GM21360 (cell line): ENCODE results near the gene LOXHD1.

Experiments
- ATAC-seq: cut with Tn5 transposase; IDR thresholded peaks from one replicate; pipeline ENCODE4 v1.9.1; 2021; ENCODE audit warnings: mild to moderate bottlenecking, moderate library complexity; ENCODE audit not compliant: unreplicated experiment

The LOXHD1 gene

DNA sequence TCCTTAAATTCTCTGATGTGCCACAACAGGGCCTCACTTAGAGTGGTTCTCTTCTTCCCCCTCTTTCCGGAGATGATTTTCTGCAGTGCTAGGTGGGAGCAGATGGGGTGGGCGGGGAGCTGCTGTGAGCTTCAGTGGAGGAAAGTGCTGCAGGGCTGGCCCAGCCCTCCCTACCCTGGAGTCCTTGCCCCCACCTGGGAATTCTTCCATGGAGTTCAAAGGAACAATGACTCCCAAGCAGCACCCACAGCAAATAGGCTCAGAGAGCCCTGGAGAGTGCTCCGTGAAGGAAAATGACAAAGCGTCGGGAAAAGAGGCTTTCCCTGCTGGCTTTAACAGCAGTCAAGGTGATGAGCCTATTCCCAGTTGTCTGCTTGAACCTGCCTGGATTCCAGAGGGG, 28.8 kb downstream of the LOXHD1 start:
- no peak for ATAC-seq

DNA sequence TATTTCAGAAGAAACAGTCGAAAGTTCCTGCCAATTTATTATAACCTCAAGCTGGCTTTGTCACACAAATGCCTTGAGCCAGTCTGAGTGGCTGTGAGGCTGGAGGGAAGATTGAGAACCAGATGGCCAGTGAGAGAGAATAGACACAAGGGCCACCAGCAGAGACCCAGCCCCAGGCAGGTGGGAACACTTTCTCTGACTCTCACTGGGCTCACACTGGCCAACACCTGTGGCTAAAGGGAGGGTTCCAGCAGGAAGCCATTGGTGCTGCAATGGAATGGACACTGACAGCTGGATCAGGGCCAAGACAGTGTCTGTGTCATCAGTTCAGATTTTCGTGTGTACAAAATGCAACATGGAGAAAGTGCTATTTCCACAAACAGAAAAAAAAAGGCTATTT, 29.9 kb downstream of the LOXHD1 start:
- ATAC-seq = no peak

DNA sequence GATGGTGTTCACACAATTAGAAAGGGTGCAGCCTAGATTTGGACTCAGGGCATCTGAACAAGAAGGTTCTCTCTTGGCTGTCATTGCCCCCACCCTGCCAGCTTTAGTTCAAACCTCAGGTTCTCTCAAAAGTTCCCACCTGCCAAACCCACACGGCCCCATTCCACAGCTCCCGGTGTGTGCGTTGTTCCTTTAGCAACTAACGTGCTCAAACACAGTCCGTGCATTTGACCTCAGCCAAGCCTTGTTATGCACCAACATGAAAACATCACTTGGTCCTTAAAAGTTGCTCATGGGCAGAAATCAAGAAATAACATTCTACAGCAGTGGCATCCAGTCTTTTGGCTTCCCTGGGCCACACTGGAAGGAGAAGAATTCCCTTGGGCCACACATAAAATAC, 32.0 kb downstream of the LOXHD1 start:
- no peak for ATAC-seq

DNA sequence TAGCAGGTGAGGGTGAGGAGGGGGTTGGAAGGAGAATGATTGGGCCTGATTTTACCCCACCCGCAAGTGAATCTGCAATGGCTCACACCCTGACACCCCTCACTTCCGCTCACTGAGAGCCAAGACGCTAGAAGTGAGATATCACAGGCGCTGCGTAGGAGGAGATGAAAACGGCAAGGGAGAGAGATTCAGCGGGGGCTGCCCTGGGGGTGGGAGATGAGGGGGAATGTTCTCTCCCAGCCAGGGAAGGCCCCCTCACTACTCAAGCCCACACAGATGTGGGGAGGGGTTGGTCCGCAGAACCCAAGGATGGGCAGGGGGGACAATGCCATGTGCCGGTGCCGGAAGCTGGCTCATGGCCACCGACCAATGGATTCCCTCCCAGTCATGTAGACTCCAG, 32.9 kb downstream of the LOXHD1 start:
- ATAC-seq = no peak

DNA sequence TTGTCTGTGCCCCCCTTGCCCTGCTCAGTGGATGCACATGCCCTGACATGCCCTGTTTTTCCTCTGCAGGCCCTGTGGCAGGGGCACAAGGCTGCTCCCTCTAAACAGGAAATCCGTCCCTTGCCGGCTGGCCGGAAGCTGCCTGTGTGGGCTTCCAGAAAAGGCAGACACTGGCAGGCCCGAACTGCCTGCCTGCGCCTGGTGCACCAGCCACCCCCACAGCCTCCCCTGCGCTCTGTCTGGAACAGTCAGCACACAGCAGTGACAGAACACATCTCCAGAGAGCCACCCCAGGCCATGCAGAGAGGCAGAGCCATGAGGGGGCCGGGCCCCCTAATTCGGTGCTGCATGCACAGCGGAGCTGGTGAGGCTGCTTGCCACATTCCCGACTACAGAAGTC, 33.5 kb downstream of the LOXHD1 start:
- no peak for ATAC-seq

DNA sequence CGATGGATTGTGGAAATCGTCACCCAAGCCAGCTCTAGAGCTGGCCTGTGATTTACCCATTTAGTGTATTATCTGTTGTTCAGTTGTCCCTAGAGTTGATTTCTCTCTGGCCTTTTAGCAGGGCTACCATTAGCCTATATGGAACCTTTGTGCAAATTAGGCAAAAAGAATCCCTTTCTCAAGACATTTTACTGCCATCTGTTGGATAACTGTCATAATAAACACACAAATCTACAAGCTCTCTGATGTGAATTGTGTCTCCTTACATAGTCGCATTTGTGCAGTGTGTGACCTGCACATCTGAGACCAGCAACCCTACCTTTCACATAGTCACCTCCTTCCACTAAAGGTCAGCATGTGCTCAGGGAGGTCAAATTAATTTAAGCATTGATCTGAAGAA, 34.0 kb downstream of the LOXHD1 start:
- no peak for ATAC-seq

DNA sequence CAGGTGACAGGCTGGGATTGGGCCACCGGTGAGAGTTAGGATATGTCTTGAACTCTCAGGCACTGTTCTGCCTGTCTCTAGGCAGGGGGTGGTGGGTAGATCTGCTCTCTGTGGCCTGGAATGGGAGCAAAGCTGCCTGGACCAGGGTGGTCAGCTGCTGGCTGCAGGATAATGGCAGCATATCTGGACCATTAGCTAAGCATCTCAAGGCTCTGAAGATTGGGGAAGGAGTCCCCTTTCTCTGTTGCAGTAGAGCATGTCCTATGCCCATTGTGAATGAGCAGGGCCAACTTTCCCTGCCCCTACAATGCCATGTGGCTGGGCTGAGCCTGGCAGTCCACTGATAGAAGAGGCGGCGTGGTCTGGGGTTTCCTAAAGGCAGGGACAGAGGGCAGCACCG, 34.6 kb downstream of the LOXHD1 start:
- ATAC-seq = no peak

DNA sequence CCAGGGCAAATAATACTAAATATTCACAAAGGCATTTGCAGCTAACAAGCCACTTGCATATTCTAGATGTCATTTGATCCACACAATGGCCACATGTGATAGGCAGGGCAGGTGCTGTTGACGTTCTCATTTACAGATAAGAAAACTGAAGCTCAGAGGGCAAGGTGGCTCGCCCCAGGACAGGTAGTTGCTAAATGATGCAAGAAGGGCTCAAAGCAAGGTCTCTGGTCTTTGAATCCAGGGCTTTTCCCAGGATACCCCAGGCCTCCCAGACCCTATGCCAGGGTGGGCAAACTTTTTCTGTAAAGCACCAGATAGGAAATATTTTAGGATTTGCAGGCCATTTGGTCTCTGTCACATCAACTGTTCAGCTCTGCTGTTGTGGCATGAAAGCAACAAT, 35.1 kb downstream of the LOXHD1 start:
- no peak for ATAC-seq

DNA sequence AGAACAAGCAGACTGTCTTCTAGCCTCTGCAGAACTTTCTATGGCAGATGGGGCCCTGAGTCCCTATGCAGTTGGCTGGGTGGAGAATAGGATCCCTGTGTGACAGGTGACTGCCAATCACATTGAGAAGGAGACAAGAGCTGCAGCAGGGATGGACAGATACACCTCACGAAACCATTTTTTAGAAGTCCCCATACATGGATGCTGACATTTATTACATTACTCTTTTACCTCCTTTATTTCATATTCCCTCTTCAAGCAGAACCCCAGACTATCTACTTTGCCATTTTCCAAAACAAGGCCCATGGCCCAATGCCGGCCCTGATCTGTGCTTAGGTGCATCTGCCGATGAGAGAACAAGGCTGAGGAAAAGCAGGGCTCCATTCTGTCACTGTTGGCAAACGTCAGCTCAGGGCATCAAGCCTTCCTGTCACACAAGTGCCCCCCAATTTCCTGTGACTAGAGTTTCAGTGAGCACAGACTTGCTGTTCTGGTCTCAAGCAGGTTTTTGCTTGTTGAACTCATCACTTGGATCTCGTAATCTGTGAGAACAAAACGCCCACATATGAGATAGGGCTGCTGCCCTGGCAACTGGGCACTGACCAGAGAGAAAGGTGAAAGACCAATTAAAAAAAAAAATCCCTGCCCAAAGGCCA, 35.8 kb downstream of the LOXHD1 start:
- no peak for ATAC-seq

DNA sequence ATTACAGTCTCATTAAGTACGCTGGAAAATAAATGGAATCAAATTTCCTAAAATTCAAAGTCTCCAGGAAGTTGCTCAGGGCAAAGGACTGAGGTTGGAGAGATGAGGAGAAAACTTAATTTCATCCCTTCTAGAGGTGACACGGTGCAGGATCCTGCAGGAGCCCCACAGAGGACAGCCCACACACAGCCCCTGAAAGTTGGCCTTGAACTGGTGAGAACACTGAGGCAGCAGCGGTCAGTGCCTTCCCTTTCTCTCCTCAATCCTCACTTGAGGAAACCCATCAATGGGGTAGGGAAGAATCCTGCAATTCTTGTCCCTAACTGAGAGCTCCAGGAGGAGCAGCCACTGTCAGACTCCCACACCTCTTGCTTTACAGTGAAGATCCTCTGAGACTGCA, 37.5 kb downstream of the LOXHD1 start:
- no peak for ATAC-seq

DNA sequence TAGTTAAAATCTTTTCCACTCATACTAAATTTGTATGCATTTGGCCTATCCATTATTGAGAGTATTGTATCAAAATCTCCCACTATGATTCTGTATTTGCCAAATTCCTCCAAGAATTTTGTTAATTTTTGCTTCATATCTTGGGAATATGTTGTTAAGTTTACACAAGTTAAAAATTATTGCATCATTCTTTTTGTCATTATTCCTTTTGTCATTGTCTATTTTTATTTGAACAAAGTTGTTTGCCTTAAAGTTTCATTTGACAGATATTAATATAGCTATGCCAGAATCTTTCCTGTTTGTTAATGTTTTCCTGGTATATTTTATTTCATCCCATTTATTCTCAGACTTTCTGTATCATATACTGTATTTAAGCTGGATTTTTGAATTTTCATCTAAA, 41.3 kb downstream of the LOXHD1 start:
- no peak for ATAC-seq

DNA sequence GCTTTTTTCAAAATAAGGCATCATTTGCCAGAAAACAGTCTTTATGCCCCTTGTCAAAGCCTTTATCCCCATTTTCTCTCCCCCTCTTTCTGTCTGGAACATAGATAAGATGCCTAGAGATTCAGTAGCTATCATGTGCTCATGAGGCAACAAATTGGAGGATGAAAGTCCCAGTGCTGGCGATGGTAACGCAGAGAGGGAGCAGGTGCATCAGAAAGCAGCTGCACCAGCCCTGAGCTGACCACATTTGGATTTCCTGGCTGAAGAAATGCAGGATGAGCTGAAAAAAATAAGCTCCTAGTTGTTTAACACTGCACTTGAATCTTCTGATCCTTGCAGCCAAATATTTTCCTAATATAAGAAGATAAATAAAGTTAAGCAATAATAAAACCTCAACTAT, 48.0 kb downstream of the LOXHD1 start:
- ATAC-seq = no peak

DNA sequence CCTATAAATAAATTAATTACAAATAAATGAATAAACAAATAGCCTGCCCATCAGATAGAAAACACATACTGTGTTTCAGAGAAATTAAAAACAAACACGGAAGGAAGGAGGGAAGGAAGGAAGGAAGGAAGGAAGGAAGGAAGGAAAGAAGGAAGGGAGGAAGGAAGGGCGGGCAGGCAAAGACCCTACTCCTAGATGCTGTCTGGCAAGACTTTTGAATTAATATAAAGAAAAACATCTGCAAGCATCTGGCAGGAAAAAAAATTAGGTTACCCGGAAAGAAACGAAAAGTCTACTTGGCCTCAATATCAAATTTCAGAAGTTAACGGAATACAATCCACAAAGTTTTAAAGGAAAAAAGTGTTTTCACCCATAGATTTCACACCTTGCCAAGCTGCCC, 49.1 kb downstream of the LOXHD1 start:
- ATAC-seq = no peak

DNA sequence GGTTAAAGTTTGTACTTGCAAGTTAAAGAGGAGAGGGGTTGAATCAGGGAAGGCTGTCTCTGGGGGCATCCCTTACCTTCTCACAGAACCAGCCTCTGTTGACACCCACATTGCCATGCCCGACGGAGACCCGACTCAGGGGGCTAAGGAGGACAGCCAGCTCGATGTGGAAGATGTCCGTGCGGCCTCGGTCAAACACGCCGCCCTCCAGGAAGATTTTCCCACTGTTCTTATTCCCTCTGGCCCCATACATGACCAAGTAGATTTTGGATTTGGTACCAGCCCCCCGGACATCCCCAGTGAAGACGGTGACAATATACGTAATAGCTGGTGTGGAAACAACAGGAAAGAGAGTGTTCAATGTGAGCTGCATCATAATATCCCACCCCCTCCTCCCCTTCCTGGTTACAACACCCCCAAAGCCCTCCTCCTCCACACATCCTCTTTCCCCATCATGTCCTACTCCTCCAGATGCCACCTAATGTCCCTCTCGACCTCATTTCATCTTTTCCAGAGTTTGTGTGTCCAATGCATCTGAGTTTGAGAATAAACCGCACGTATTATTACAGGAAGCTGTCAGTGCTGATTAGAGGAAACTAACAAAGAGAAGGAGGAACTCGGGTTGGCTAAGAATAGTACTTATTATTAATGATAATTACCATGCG, 55.7 kb downstream of the LOXHD1 start:
- ATAC-seq = no peak

DNA sequence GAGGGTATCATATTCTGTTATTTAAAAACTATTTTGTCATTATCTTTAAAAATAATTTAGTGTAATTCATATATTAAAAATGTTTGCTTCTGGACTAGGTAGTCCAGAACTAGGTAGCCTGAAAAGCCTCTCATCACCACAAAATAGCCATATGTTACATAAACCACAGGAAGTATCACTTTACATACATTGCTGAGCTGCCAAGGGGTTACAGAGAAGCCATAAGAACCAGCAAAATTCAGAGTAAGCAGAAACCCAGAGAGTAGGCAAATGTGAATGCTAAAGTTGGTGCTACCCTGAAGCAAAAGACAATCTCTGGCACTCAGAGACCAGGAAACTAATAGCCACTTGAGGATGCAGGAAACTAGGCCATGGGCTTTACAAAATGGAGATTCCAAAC, 60.9 kb downstream of the LOXHD1 start:
- ATAC-seq = no peak

DNA sequence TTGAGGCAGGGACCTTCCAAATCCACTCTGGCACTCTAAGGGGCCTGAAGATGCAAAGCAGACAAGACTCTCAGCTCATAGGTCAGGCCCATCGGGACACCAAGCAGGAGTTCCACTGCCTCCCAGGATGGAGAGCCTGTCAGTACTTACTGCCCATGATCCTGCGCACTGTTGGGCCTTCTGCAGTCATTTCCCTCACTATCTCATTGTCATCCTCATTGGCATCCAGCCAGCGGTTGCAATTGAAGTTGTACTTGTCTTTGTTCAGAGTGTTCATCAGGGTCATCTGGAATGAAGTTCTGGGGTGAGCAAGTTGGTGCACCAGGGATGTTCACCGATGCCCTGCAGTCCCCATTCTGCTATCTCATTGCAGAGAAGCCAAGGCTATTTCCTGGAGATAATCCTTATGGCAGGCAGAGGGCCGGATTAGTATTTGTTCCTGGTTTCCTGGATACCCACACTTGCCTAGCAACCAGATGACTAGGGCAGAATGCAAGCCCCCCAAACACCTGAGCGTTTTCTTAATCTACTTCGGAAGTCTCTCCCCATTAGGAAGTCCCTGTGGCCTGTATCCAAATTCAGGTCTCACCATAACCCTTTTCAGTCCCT, 65.1 kb downstream of the LOXHD1 start:
- no peak for ATAC-seq

DNA sequence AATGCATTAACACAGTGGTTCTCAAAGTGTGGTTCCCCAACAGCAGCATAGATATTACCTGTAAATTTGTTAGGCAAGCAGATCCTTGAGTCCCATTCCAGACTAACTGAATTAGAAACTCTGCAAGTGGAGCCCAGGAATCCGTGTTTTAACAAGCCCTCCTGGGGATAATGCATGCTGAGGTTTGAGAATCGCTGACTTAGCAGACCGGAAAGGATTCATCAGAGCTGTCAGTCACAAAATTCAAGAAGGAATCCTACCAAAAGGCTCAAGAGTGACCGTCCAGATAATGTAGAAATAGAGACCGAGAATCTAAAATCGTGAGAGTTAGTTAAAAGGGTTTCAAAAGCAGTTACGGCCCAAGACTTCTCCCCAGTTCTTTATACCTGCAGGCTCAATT, 66.9 kb downstream of the LOXHD1 start:
- ATAC-seq = no peak

DNA sequence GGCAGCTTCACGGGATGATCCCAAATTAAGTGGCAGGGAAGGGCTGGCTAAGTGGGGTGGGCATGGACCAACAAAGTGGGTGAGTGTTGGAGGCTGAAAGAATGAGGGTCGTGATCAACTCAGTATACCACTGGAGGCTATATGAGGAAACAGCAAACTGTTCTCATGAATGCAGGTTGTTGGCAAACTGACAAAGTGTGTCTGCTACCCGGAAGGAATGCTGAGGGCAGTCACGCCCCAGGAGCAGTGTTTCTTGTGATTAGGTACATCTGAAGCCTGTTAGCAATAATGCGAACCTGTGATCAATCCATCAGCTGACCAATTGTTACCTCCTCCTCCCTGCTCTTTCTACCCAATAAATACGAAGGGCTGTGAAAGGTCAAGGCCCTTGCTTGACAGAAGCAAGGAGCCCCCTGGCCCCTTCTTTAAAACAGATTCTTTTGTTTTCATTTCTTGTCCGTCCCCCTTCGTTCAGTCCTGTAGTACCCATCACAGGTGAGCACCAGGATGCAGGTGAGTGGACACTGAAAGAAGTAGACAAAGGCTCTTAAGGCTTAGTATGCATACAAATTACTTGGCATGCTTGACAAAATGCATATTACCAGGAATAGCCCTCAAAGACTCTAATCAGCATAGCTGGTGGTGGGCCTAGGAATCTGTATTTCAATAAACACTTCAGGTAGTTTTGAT, 67.9 kb downstream of the LOXHD1 start:
- ATAC-seq = no peak

DNA sequence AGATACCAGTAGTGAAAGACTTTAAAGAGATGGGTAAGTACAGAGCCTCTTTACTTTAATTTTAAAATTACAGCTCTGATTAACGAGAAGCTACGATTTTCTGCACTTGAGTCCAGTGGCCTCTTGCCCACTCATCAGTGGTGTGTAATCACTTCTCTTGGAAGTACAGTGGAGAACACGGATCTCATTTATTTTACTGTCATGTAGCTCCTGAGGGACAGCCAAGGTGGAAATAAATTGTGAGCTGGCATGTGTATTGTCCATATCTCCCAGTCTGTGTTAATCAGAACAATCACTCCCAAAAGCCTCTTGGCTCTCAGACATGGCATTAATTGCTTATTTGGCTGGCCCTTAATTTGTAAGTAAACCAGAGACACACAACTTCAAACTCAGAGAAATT, 69.4 kb downstream of the LOXHD1 start:
- ATAC-seq = no peak

DNA sequence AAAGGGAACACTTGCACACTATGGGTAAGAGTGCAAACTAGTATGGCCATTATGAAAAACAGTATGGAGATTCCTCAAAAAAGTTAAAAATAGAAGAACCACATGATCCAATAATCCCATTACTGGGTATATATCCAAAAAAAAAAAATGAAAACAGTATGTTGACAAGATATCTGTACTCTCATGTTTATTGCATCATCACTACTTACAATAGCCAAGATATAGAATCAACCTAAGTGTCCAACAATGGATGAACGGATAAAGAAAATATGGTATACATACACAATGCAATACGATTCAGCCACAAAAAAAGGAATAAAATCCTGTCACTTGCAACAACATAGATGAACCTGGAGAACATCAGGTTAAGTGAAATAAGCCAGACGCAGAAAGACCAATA, 73.3 kb downstream of the LOXHD1 start:
- ATAC-seq = no peak

DNA sequence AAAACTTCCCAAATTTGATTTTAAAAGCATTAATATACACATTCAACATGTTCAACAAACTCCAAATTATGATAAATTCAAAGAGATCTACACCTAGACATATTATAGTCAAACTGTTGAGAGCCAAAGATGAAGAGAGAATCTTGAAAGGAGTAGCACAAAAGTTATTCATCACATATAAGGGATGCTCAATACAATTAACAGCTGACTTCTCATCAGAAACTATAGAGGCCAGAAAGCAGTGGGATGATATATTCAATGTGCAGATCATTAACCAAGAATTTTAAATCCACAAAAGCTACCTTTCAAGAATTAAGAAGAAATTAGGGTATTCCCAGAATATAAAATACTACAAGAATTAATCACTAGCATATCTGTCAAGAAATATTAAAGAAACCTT, 75.4 kb downstream of the LOXHD1 start:
- ATAC-seq = no peak

DNA sequence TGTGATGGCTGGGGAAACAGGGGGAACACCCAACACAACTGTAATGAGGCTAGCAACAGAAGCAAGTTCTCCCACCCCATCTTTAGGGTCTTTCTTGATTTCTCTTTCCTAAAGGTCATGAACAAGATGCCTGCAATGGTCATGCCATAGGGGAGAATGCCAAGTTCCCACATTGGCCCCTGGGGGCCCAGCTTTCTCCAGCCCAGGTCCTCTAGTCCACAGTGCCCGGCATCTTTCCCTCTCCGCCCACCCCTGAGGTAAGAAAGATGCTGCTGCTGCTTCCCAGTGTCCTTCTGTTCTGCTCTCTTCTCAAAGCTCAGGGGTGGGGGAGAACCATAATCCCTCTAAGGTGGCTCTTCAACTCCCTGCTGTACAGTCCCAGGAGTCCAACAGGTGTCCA, 78.0 kb downstream of the LOXHD1 start:
- ATAC-seq = no peak
